Stimulated activated naive CD8-positive, alpha-beta T cell treated with anti-CD3 and anti-CD28 coated beads, Interleukin-15, amount 100 ng/mL, for 72 hours (primary cell): ENCODE data around the gene ABCC10.
A peak's percentile ranks its signal among the peaks of the same experiment; 100 is the strongest.
"Not testable (repeated sequence)": the region's sequence is repeated elsewhere in the genome, so short reads cannot be mapped to it uniquely, and the experiment has no call there.

Experiments used
- ATAC-seq: fragments of 150-1000 bp; cut with Tn5 transposase; 2 replicates; pipeline ENCODE4 v1.10.0; 2021; ENCODE audit warnings: mild to moderate bottlenecking, moderate library complexity
- DNase-seq, 2 donors: peaks; one replicate each; pipeline ENCODE4 v3.0.0; 2021 to 2022
- H3K27ac Mint-ChIP-seq, 2 donors: one replicate each; pipeline ENCODE4 v1.8.0; 2022; ENCODE audit warnings: mild to moderate bottlenecking in 2 of 2, mixed read lengths in 2 of 2, moderate library complexity in 2 of 2
- H3K27me3 Mint-ChIP-seq: one replicate; pipeline ENCODE4 v1.8.0; 2022; ENCODE audit warnings: mixed read lengths
- H3K4me1 Mint-ChIP-seq: one replicate; pipeline ENCODE4 v1.8.0; 2022; ENCODE audit warnings: mild to moderate bottlenecking, mixed read lengths
- H3K4me3 Mint-ChIP-seq, 2 donors: one replicate each; pipeline ENCODE4 v1.8.0; 2022; ENCODE audit warnings: mild to moderate bottlenecking in 2 of 2, mixed read lengths in 2 of 2, moderate library complexity in 1 of 2
- H3K9me3 Mint-ChIP-seq, 2 donors: one replicate each; pipeline ENCODE4 v1.8.0; 2022; ENCODE audit warnings: mixed read lengths in 2 of 2

The ABCC10 gene

DNA sequence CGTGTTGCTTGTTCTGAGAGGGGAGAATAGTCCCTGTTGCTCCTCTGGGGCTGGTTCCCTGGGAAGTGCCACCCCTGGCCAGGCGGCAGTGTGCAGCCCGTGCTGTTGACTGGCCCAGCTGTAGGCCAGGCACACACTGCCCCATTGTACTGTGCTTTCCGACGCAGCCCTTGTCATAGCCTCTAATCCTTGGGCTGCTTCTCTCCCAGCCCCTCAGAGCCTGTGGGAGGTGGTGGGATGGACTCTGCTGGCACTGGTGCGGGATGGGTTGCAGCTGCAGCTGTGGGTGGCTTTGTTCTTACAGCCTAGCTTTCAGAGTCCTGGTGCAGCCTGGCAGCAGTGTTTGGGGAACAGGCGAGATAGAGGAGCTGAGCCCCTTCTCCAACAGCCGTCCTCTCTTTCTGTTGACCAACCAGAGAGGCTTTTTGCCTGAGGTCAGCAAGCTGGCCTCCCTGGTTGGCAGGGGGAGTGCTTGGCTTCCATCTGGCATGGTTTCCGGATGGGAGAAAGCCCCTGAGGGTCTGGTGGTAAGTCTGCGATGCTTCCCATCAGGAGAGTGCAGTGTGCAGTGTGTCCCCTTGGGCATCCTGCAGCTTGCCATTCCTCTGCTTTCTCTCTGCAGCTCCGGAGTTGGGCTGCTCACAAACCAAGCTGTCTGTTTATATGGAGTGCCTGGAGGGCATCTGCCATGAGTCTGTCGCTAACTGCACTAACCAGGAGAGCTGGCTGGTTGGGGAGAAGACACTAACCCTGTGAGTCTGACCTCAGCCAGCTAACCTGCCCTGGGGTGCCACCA is 62.1 kb downstream of the ABCC10 start:
- no peak for ATAC-seq
- Mint-ChIP-seq H3K4me3 (no peak overlapping the region), H3K9me3 (no peaks in the 10 kb centered on the region), H3K4me1 (peaks cover 28% of the 10 kb centered on the region), H3K27ac (peak overlapping the region in 1 of 2 donors; percentile 88), H3K27me3 (no peaks in the 10 kb centered on the region)
- DNase-seq: no peak

DNA sequence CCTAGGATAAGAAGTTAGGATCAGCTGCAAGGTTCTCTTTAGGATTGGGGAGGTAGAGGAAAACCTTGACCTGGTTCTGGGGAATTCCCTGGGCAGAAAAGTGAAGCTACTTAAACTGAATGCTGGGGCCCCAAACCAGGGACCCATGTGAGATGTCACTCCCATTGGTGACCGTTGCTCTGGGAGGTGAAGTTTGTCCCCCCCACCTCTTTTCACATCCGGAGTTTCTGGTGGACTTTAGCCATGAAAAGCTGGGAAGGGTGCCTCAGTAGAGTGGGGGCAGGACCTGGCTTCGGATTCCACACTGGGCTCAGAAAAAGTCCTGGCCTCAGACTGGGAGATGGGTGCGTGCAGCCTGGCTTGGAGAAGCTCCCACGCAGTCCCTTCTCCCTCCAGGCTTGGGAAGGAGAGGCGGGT is 63.2 kb downstream of the ABCC10 start:
- Mint-ChIP-seq H3K27ac (peak overlapping the region in 1 of 2 donors; percentile 45), H3K9me3 (no peaks in the 10 kb centered on the region)
- no peak for ATAC-seq

DNA sequence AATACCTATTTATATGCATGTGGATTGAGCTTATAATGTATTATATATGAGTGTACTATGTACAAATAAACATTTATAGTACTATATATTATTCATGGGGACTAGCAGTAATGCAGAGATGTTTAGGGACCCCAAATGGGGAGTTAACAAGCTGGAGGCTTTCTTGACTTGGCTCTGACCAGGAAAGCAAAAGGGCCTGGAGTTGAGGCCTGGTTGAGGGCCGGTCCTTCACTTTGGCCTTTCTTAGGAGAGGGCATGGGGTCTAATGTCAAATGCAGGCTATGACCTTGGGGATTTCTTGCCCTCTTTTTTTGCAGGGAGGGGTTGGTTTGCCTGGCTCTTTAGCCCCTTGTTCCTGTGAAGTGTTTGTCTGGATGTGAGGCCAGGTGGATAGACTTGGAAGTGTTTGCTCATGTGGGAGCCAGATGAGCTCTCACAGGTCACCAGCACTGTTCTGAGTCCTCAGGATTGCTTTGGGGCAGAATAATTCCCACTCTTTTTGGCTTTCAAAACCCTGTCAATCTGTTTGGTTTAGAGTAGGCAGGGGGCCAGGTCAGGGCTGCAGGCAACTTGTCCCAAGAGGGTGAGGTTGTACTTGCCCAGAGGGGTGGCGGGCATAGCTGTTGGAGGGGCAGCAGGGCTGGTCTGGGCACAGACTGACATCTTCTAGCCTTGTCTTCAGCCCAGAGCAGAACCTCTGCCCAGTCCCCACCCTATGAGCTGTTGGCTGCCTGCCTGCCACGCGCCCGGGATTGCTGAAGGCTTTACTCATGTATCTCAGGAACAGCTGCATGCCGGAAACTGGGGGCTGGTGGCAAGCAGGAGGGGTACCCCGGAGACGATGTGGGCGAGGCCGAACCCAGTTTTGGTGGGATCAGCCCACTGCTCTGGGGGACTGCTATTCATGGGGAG is 64.7 kb downstream of the ABCC10 start:
- Mint-ChIP-seq H3K4me1 (peaks cover 40% of the 10 kb centered on the region), H3K4me3 (no peak overlapping the region), H3K27me3 (no peaks in the 10 kb centered on the region), H3K9me3 (no peaks in the 10 kb centered on the region), H3K27ac (peak overlapping the region in 1 of 2 donors; percentile 20)
- ATAC-seq (no peak), DNase-seq (no peak)

More for the DNA sequence above, 63.2 kb downstream of the ABCC10 start:
- peaks cover 38% of the 10 kb centered on the region for H3K4me1 Mint-ChIP-seq
- H3K4me3 Mint-ChIP-seq: no peak overlapping the region
- no peaks in the 10 kb centered on the region for H3K27me3 Mint-ChIP-seq
- no peak for DNase-seq

DNA sequence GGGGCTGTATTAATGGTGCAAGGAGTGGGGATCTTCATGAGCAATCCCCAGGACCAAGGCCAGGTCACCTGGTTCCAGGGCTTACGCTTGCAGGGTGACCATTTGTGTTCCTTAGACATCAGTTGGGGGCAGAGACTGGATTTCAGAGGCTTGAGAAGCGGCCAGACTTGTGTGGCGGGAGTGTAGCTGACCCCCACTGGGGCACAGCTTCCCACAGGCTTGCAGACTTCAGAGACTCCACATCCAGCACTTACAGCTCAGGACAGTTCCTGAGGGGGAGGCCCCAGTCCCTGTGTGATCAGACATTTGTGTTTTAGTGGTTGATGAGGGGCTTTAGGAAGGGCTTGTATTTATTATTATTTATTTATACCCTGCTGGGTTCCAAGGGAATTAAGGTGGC is 65.3 kb downstream of the ABCC10 start:
- H3K27me3 Mint-ChIP-seq: no peaks in the 10 kb centered on the region
- H3K9me3 Mint-ChIP-seq: no peaks in the 10 kb centered on the region
- no peak overlapping the region for H3K4me3 Mint-ChIP-seq
- DNase-seq (no peak), ATAC-seq (no peak)
- peak overlapping the region in 1 of 2 donors; percentile 23 for H3K27ac Mint-ChIP-seq
- H3K4me1 Mint-ChIP-seq: peaks cover 40% of the 10 kb centered on the region

DNA sequence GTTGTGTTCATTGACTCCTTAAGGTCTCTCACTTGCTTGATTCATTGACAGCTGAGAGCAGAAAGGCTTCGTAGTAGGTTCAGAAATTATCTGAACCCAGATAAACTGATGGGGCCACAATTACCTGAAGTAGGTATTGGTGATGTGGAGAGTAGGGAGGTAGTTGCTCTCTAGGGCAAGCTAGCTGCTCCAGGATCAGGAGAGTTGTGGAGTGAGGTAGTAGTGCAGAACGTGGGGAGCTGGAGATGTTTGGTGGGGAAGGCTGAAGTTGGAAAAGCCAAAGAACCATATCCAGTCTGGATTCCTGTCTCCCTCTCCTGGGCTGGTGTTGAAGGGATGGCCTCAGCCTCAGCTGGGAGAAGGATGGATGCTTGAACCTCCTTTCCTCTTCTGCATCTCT is 65.9 kb downstream of the ABCC10 start:
- Mint-ChIP-seq H3K4me3 (no peak overlapping the region), H3K4me1 (peaks cover 40% of the 10 kb centered on the region), H3K27ac (no peak overlapping the region), H3K27me3 (no peaks in the 10 kb centered on the region), H3K9me3 (no peaks in the 10 kb centered on the region)
- DNase-seq (no peak), ATAC-seq (no peak)

DNA sequence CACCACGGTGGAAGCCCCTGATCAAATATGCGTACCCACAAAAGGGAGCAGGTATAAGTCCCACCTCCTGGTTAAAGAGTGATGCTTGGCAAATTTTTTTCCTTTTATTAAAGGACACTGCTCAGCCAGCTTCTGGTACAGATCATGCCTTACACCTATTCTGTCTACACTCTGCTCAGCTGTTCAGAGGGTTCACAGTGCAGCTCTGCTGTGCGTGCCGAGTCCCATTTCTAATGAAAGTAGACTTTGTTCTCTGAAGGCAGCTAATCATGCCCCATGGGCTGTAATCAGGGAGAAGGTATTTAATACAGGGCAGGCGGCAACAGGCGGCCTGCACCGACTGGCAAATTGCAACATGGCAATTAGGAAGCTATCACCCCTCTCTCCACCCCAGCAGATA is 66.5 kb downstream of the ABCC10 start:
- Mint-ChIP-seq H3K9me3 (no peaks in the 10 kb centered on the region), H3K27me3 (no peaks in the 10 kb centered on the region), H3K4me1 (peaks cover 40% of the 10 kb centered on the region), H3K27ac (no peak overlapping the region), H3K4me3 (no peak overlapping the region)
- no peak for ATAC-seq
- no peak for DNase-seq

DNA sequence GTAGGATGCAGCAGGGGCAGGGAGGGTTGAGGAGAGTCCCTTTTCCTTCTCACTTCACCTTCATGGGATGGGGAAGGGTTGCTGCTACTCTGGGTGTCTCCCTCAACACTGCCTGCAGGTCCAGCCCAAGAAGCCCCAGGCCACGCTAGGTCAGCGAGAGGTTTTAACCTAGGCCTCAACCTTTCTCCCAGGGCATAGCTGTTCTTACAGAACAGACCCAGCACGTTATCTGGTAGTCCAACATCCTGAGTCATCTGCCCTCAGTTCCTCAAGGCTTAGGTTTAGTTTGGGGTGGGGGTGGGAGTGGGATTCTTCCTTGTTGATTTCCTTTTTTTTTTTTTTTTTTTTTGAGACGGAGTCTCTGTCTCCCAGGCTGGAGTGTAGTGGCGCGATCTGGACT is 67.0 kb downstream of the ABCC10 start:
- no peak overlapping the region for H3K4me3 Mint-ChIP-seq
- no peak overlapping the region for H3K27ac Mint-ChIP-seq
- ATAC-seq (no peak), DNase-seq (no peak)
- no peaks in the 10 kb centered on the region for H3K27me3 Mint-ChIP-seq
- peaks cover 35% of the 10 kb centered on the region for H3K4me1 Mint-ChIP-seq
- H3K9me3 Mint-ChIP-seq: no peaks in the 10 kb centered on the region

DNA sequence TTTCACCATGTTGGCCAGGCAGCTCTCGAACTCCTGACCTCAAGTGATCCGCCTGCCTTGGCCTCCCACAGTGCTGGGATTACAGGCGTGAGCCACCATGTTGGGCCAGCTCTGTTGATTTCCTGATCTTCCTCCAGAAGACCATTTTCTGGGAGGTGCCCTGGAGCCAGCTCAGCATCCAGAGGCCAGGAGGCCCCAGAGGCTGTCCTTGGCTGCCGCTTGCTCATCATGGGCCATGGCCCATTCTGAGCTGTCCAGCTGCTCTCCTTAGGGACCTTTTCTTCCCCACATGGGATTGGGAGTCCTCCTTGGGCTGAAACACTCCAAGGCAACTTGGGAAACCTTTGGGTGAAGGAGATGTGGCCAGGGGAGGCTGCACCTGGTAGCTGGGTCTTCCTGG is 67.4 kb downstream of the ABCC10 start:
- no peak for DNase-seq
- Mint-ChIP-seq H3K9me3 (no peaks in the 10 kb centered on the region), H3K27me3 (no peaks in the 10 kb centered on the region), H3K4me3 (peak overlapping the region in 1 of 2 donors; percentile 1), H3K4me1 (peaks cover 33% of the 10 kb centered on the region), H3K27ac (peak overlapping the region in 1 of 2 donors; percentile 64)
- ATAC-seq: no peak

DNA sequence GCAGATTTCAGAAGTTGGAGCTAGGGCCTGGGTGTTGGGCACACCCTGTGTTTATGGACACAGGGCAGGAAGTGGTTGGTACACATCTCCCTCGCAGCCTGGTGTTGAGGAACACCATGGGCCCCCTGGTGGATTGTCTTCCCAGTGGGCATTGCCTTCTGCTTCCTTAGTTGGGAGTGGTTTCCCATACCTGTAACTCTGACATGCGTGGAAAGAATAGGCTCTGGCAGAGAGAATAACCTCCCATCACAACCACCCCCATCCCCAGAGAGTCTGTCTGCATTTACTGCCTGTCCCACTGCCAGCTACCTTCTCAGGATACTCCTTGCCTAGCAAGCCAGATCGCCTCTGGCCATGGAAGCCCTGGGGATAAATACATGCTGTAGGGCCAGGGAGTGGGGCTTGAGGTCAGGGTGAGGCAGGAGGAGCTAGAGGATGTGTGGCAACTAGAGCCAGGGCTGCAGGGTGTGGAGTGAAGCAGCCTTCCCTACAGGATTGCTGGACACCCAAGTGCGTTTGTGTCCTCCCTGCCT is 68.1 kb downstream of the ABCC10 start:
- DNase-seq: no peak
- ATAC-seq: peak; percentile 43
- no peaks in the 10 kb centered on the region for H3K9me3 Mint-ChIP-seq
- H3K4me1 Mint-ChIP-seq: peaks cover 27% of the 10 kb centered on the region
- no peak overlapping the region for H3K4me3 Mint-ChIP-seq
- peak overlapping the region in 1 of 2 donors; percentile 64 for H3K27ac Mint-ChIP-seq
- H3K27me3 Mint-ChIP-seq: no peaks in the 10 kb centered on the region

DNA sequence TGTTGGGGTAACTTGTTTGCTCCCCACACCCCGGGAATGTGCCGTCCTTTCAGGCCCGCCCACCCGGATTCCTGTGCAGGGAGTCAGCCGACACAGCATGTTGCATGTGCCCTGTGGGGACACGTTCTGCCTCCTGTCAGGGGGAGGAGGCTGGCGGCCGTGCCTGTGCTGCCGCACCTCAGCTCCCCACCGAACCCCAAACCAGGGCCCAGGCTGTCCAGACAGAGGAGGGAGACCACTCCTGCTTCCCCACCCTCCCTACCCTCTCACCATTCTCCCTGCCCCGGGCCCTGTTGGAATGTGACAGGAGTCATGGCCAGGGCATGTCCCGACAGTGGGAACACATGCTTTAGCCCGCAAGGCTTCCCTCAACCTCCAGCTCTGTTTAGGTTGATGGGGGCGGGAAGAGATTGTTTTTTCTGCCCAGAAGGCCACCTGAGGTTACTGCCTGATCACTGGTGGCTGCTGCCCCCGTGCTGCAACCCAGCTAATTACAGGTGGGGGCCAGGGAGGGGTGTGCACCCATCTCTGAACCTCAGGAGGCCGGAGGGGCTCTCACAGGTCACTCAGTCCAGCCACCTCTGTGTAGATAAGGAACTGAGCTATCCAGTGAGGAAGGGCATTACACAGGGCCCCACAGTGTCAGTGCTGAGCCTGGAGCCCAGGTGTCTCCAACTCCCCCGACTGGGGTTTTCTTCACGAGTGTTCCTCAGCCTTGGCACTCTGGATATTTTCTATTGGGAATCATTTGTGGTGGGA is 69.2 kb downstream of the ABCC10 start:
- Mint-ChIP-seq H3K9me3 (no peaks in the 10 kb centered on the region), H3K27ac (no peak overlapping the region), H3K4me3 (no peak overlapping the region), H3K4me1 (peaks cover 27% of the 10 kb centered on the region), H3K27me3 (no peaks in the 10 kb centered on the region)
- DNase-seq: no peak
- ATAC-seq: no peak

DNA sequence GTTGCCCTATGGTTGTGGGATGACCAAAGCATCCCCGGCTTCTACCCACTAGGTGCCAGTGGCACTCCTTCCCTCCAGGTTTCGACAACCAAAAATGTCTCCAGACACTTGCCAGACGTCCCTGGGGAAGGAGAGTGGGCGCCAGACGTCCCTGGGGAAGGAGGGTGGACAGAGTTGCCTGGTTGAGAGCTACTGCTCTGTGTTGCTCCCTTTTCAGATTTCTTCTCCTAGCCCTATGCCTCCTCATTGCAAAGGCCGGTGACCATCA is 69.7 kb downstream of the ABCC10 start:
- Mint-ChIP-seq H3K4me3 (no peak overlapping the region), H3K4me1 (peaks cover 27% of the 10 kb centered on the region), H3K9me3 (no peaks in the 10 kb centered on the region), H3K27ac (no peak overlapping the region), H3K27me3 (no peaks in the 10 kb centered on the region)
- no peak for ATAC-seq
- DNase-seq: no peak

DNA sequence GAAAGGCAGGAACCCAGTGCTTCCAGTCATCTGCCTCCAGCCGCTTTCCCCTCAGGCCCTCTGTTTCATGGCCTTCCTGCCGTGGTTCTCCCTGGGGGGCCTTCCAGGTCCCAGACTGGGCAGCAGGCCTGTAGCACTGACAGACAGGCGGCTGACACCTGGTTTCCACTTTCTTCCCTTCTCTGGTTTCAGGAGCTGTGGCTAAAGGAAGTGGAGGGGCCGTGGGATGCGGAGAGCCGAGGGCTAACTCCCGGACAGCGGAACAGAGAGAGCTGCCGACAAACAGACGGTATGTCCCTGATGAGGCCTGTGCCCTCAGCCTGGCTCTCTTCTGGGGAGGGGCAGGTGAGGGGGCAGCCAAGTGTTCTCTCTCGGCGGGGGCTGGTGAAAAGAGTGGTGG is 70.3 kb downstream of the ABCC10 start:
- Mint-ChIP-seq H3K4me1 (peaks cover 27% of the 10 kb centered on the region), H3K27me3 (no peaks in the 10 kb centered on the region), H3K9me3 (no peaks in the 10 kb centered on the region), H3K4me3 (no peak overlapping the region), H3K27ac (peak overlapping the region in 1 of 2 donors; percentile 57)
- DNase-seq (no peak), ATAC-seq (no peak)

DNA sequence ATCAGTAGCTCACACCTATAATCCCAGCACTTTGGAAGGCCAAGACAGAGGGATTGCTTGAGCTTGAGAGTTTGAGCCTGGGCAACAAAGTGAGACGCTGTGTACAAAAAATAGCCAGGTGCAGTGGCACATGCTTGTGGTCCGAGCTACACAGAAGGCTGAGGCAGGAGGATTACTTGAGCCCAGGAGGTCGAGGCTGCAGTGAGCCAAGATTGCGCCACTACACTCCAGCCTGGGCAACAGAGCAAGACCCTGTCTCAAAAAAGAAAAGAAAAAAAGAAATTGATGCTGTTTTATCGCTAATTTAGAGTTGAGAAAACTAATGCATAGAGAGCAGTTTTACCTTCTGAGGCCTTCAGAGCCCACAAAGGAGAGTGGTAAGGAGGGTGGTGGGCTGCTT is 71.0 kb downstream of the ABCC10 start:
- not testable (repeated sequence) for H3K27me3 Mint-ChIP-seq, DNase-seq, H3K4me3 Mint-ChIP-seq, H3K27ac Mint-ChIP-seq, H3K9me3 Mint-ChIP-seq, ATAC-seq
- H3K4me1 Mint-ChIP-seq: peaks cover 22% of the 10 kb centered on the region

DNA sequence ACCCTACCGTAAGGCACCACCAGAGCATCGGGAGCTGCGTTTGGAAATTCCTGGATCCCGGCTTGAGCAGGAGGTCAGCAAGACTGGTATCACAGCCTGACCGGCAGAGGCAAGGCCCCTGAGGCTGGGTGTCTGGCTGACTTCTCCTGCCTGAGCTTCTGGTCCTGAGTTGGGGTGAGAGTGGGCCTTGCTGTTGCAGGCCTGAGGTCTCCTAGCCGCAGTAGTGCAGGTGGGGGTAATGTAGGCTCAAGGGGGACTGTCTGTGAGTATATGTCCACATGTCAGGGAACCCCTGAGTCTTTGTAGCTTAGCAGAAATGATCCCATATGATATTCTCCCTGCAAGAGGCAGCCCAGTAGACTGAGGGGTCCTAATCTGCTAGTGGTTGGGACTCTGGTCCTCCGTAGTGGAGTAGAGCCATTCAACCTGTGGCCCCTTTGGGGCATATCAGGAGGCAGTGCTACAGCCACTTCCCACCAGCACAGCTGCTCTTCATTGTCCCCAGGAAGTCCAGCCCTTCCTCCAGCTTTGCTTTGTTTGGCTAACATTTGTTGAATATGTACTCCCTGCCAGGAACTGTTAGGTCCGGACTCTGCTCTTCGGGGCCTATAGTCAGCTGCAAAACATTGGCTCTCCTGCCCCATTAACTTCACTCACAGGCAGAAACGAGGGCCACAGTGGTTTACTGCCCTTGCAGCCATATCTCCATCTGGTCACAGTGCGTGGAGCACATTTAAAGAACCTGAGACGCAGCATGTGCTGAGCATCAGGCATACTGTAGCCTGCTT is 71.9 kb downstream of the ABCC10 start:
- Mint-ChIP-seq H3K27me3 (no peaks in the 10 kb centered on the region), H3K4me3 (no peak overlapping the region), H3K4me1 (peaks cover 14% of the 10 kb centered on the region), H3K27ac (no peak overlapping the region), H3K9me3 (no peaks in the 10 kb centered on the region)
- ATAC-seq (no peak), DNase-seq (no peak)
